ENCODE measurements around the gene SLCO1B3. TPM values are rescaled to one million over a fixed set of nuclear protein-coding genes. Genes with fewer than 3 reads are reported as not detected.

The SLCO1B3 gene
- total and polyA plus RNA-seq, 9 of the 15 experiments (the other 6 are each of a cell fraction or from before 2014, with no cell fraction given) = not detected

GRCh38 chr12:20807192-20808080, 3.1 kb upstream of the SLCO1B3 start (continued):
- TF ChIP-seq TRIM28 (IDR thresholded peaks at IDR 0.05) (no peak), PHB2 (IDR thresholded peaks at IDR 0.05; ENCODE audit: low read depth) (no peak)

- WGBS (ENCODE audit: insufficient coverage, low coverage, missing lambda C conversion rate) = 0% methylated on average over 1 of the region's 1 CpG
- no peaks in the 10 kb centered on the region for H3K27me3 ChIP-seq (ENCODE audit: control insufficient read depth in 2 of 2, insufficient read depth in 2 of 2, low read length in 2 of 2)
- H4K20me1 ChIP-seq (replicated peaks; ENCODE audit: control insufficient read depth, insufficient read depth, low read length) = no peaks in the 10 kb centered on the region
- H3K9me1 ChIP-seq (ENCODE audit: control insufficient read depth, insufficient read depth, low read length) = no peaks in the 10 kb centered on the region
- ATAC-seq (no peak), DNase-seq (ENCODE audit: extremely low read depth in 1 of 4, low spot score in 3 of 4) (no peak), FAIRE-seq (no peak)
- no peaks in the 10 kb centered on the region for H3K4me1 ChIP-seq (replicated peaks in 1 of 2; ENCODE audit: control insufficient read depth in 2 of 2, insufficient read depth in 2 of 2, low read length in 2 of 2)
- H2AFZ ChIP-seq (ENCODE audit: low read depth, low read length) = no peak overlapping the region
- BruUV-seq (replicated peaks) = no TSS peak
- in situ Hi-C loops (cut with MboI) (no loop called here), intact Hi-C loops (cut with micrococcal nuclease) (no loop called here)
- POLR2A ChIA-PET = no interaction called here
- no peaks in the 10 kb centered on the region for H3K9me3 ChIP-seq (replicated peaks; ENCODE audit: control insufficient read depth, insufficient read depth, low read depth, low read length)
- no peaks in the 10 kb centered on the region for H3K36me3 ChIP-seq (ENCODE audit: control insufficient read depth, insufficient read depth, low read length)
- no peak overlapping the region for H3K9ac ChIP-seq (ENCODE audit: insufficient read depth in 1 of 2, low read depth in 2 of 2, low read length in 2 of 2)
- H3K4me3 ChIP-seq = no peak overlapping the region
- CTCF ChIA-PET (ENCODE audit: low intra/inter-chr PET ratio) = no interaction called here
- no peak overlapping the region for H3K4me2 ChIP-seq (ENCODE audit: insufficient read depth, low read length)
- no peak overlapping the region for H3K27ac ChIP-seq (ENCODE audit: extremely low read depth, low read depth, low read length)
- TF ChIP-seq NFATC3 (IDR thresholded peaks at IDR 0.05) = no peak
- TF ChIP-seq NFIC (IDR thresholded peaks at IDR 0.05) = no peak
- no peak for TF ChIP-seq NONO (IDR thresholded peaks at IDR 0.05; ENCODE audit: low read depth in 2 of 2, low read length in 1 of 2)
- no peak for TF ChIP-seq YY1 (IDR thresholded peaks at IDR 0.05; ENCODE audit: borderline replicate concordance in 1 of 3, control insufficient read depth in 1 of 3, extremely low read depth in 1 of 3, insufficient read depth in 3 of 3, insufficient read length in 1 of 3, insufficient replicate concordance in 2 of 3, low read depth in 1 of 3, low read length in 2 of 3)
- no peak for TF ChIP-seq SREBF1 (IDR thresholded peaks at IDR 0.05; ENCODE audit: borderline replicate concordance, low read depth, low read length)
- no peak for TF ChIP-seq KLF6 (CRISPR knock-in tag; IDR thresholded peaks at IDR 0.05; ENCODE audit: borderline replicate concordance)
- no peak for TF ChIP-seq HNRNPH1 (optimal IDR thresholded peaks at IDR 0.05; ENCODE audit: low read depth, low read length)
- no peak for TF ChIP-seq PML (IDR thresholded peaks at IDR 0.05; ENCODE audit: low read length)
- no peak for TF ChIP-seq SOX6 (IDR thresholded peaks at IDR 0.05)
- no peak for TF ChIP-seq SNIP1 (IDR thresholded peaks at IDR 0.05; ENCODE audit: low read depth)
- no peak for TF ChIP-seq ZSCAN32 (CRISPR knock-in tag; IDR thresholded peaks at IDR 0.05)
- TF ChIP-seq SMAD3 (CRISPR knock-in tag; conservative IDR thresholded peaks at IDR 0.05) = no peak
- TF ChIP-seq EGR1 (conservative IDR thresholded peaks at IDR 0.05) = no peak
- TF ChIP-seq ZNF780A (CRISPR knock-in tag; IDR thresholded peaks at IDR 0.05) = no peak
- TF ChIP-seq MITF (IDR thresholded peaks at IDR 0.05) = no peak
- TF ChIP-seq TRIM25 (IDR thresholded peaks at IDR 0.05; ENCODE audit: borderline replicate concordance) = no peak
- H3K79me2 ChIP-seq (ENCODE audit: control insufficient read depth, insufficient read depth, low read length) = no peaks in the 10 kb centered on the region
Measured at GRCh38 chr12:20808521-20808920, 2.0 kb upstream of the SLCO1B3 start.
